ENCODE measurements around the gene CNTN5. TPM values are rescaled to one million over a fixed set of nuclear protein-coding genes. Genes with fewer than 3 reads are reported as not detected.

The CNTN5 gene
- total RNA-seq, 2 donors from 2014 or later: not detected

DNA sequence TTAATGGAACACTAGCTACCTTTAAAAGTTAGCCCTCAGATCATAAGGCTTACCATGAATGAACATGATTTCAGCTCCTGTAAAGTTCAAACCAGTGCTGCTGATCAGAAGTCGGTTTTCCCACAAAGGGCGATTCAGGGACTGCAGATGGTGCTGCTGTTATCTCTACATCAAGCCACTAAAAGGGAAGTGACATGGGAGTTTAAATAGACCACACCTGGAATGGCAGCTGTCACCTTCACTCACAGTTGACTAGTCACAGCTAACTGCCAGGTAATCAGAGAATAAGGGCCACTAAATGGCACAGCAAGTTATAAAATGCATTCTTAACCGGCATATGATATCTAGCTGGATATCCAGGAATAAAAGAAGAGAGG is 1085.2 kb downstream of the CNTN5 start:
- Histone ChIP-seq H3K27me3 (no peaks in the 10 kb centered on the region), H3K9me3 (no peaks in the 10 kb centered on the region), H3K4me3 (no peak overlapping the region), H3K9ac (ENCODE audit: low read depth in 2 of 2, low read length in 2 of 2) (no peak overlapping the region), H3K36me3 (no peaks in the 10 kb centered on the region), H3K4me1 (no peaks in the 10 kb centered on the region), H3K27ac (no peak overlapping the region)
- TF ChIP-seq, protein P1, sequence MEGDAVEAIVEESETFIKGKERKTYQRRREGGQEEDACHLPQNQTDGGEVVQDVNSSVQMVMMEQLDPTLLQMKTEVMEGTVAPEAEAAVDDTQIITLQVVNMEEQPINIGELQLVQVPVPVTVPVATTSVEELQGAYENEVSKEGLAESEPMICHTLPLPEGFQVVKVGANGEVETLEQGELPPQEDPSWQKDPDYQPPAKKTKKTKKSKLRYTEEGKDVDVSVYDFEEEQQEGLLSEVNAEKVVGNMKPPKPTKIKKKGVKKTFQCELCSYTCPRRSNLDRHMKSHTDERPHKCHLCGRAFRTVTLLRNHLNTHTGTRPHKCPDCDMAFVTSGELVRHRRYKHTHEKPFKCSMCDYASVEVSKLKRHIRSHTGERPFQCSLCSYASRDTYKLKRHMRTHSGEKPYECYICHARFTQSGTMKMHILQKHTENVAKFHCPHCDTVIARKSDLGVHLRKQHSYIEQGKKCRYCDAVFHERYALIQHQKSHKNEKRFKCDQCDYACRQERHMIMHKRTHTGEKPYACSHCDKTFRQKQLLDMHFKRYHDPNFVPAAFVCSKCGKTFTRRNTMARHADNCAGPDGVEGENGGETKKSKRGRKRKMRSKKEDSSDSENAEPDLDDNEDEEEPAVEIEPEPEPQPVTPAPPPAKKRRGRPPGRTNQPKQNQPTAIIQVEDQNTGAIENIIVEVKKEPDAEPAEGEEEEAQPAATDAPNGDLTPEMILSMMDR (IDR thresholded peaks at IDR 0.05): no peak
- no peak for DNase-seq
- intact Hi-C loops (cut with DNase I): no loop called here

DNA sequence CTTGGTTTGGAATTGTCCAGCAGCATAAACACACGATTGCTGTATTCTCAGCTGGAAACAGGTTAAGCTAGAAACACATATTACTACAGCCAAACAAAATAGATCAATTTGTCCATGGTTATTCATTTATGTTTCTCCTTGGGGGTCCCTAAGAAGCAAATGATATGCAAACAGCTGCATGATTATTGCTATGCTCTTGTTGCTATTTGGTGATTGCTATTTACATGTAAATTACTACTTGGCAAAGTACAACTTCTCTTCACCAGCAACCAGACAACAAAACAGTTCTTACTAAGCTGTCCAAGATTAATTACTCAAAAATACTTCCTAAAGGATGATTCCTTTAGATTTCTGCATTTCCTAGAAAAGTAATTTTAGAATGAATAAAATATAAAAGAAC is 1098.4 kb downstream of the CNTN5 start:
- intact Hi-C loops (cut with DNase I): no loop called here
- no peaks in the 10 kb centered on the region for H3K4me1 ChIP-seq
- no peak overlapping the region for H3K4me3 ChIP-seq
- no peaks in the 10 kb centered on the region for H3K36me3 ChIP-seq
- H3K9me3 ChIP-seq: no peaks in the 10 kb centered on the region
- H3K27ac ChIP-seq: no peak overlapping the region
- H3K27me3 ChIP-seq: no peaks in the 10 kb centered on the region
- TF ChIP-seq, protein P1 (IDR thresholded peaks at IDR 0.05): no peak
- no peak for DNase-seq
- no peak overlapping the region for H3K9ac ChIP-seq (ENCODE audit: low read depth in 2 of 2, low read length in 2 of 2)

DNA sequence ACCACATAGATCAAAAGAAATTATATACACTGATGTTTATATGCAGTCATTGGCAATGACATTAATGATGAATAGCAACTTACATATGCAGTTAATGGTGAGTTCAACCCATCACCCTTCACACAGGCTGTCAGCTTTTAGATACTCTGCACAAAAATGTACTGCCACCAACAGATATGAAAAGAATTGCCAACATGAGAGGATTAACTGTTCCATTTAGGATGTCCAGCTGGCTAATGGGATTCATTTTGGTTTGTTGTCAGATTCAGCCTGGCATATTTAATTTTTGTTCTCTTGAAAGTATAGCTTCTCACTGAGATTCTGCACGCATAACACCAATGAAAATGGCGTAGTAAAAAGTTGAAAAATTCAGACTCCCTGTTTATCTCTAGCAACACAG is 1112.4 kb downstream of the CNTN5 start:
- no peaks in the 10 kb centered on the region for H3K27me3 ChIP-seq
- TF ChIP-seq, protein P1 (IDR thresholded peaks at IDR 0.05): no peak
- no peaks in the 10 kb centered on the region for H3K36me3 ChIP-seq
- no peak overlapping the region for H3K4me3 ChIP-seq
- H3K4me1 ChIP-seq: no peaks in the 10 kb centered on the region
- H3K9ac ChIP-seq (ENCODE audit: low read depth in 2 of 2, low read length in 2 of 2): no peak overlapping the region
- intact Hi-C loops (cut with DNase I): no loop called here
- no peak for DNase-seq
- H3K27ac ChIP-seq: no peak overlapping the region
- no peaks in the 10 kb centered on the region for H3K9me3 ChIP-seq

DNA sequence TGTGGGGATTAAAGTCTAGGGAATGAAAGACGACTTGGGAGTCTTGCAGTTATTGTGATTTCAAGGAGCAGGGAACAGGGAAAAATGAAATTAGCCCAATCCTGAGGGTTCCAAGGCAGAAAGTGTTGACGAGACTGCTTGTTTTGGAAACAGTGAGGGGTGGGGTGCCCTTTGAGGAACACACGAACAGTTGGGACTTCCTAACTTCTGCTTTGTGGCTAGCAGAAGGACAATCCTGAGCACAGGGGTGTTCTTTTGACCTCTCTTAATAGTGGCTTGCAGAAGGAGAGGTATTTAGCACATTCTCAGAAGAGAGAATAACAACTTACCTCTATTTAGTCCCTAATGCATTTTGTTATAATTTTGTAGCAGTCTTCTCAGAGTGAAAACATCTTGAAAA is 1120.5 kb downstream of the CNTN5 start:
- H3K27ac ChIP-seq: no peak overlapping the region
- TF ChIP-seq, protein P1 (IDR thresholded peaks at IDR 0.05): no peak
- DNase-seq: no peak
- no peaks in the 10 kb centered on the region for H3K9me3 ChIP-seq
- no peaks in the 10 kb centered on the region for H3K27me3 ChIP-seq
- H3K36me3 ChIP-seq: no peaks in the 10 kb centered on the region
- intact Hi-C loops (cut with DNase I): no loop called here
- H3K4me1 ChIP-seq: no peaks in the 10 kb centered on the region
- no peak overlapping the region for H3K9ac ChIP-seq (ENCODE audit: low read depth in 2 of 2, low read length in 2 of 2)
- H3K4me3 ChIP-seq: no peak overlapping the region

DNA sequence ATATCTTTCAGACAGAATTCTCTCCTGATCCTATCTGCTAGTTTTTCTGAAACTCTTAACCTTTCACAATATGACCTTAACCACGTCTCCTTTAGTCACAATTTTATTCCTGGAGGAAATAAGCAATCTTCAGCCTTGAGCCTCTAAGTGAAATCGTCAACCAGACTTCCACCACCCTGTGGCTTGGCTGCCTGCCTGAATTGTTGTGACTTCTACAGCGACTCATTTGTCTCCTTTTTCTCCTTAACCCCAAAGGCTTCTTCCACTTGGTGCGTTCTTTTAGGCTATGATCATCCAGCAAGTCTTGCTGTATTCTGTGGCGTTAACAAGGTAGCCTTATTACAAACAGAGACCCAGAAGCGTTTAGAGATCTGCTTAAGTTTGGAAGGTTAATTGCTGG is 1131.2 kb downstream of the CNTN5 start:
- TF ChIP-seq, protein P1 (IDR thresholded peaks at IDR 0.05): no peak
- intact Hi-C loops (cut with DNase I): no loop called here
- Histone ChIP-seq H3K27me3 (no peaks in the 10 kb centered on the region), H3K27ac (no peak overlapping the region), H3K9ac (ENCODE audit: low read depth in 2 of 2, low read length in 2 of 2) (no peak overlapping the region), H3K4me1 (no peaks in the 10 kb centered on the region), H3K4me3 (no peak overlapping the region), H3K9me3 (no peaks in the 10 kb centered on the region), H3K36me3 (no peaks in the 10 kb centered on the region)
- no peak for DNase-seq

DNA sequence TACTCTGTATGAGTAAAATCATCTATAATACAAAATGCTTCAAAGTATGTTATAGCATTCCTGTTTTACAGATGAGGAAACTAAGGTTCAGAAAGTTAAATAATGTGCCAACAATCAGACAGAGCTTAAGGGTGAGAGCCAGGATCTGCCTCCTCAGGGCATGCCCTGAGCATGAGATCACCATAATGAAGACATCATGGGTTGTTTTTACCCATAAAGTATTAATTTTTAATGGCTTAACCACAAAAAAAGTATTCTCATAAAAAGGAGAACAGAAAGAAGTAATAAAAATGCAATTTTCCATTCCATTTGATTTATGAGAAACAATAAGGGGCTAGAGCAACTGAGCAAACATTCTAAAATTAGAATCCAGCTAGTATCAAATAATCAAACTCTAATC is 1132.0 kb downstream of the CNTN5 start:
- Histone ChIP-seq H3K4me1 (no peaks in the 10 kb centered on the region), H3K27ac (no peak overlapping the region), H3K4me3 (no peak overlapping the region), H3K36me3 (no peaks in the 10 kb centered on the region), H3K9me3 (no peaks in the 10 kb centered on the region), H3K27me3 (no peaks in the 10 kb centered on the region), H3K9ac (ENCODE audit: low read depth in 2 of 2, low read length in 2 of 2) (no peak overlapping the region)
- no peak for DNase-seq
- intact Hi-C loops (cut with DNase I): no loop called here
- TF ChIP-seq, protein P1 (IDR thresholded peaks at IDR 0.05): no peak
